HepG2 (cell line): ENCODE data around the gene GPER1. TPM values are rescaled to one million over a fixed set of nuclear protein-coding genes. Genes with fewer than 3 reads are reported as not detected.

Experiments used
- ATAC-seq: fragments of 200-7000 bp; cut with Tn5 transposase; 3 replicates; pipeline ENCODE4 v1.9.1; 2020; ENCODE audit warnings: mild to moderate bottlenecking, moderate library complexity
- BruUV-seq: library from RNA; stranded (reverse); fragments of 400-500 nt; replicated peaks from 2 replicates; lab custom pipeline; 2021; lab: Mats Ljungman, UMichigan
- CTCF ChIA-PET: fragments of 300-600 bp; formaldehyde crosslinking; extraction: SDS; loops from one replicate; lab custom pipeline; 2021; ENCODE audit warnings: low total read pairs, inconsistent platforms, low intra/inter-chr PET ratio; lab: Yijun Ruan, JAX
- POLR2A ChIA-PET: fragments of 350-600 bp; sonication (Branson Sonifier 250); formaldehyde crosslinking; loops from one replicate; lab custom pipeline; 2020; ENCODE audit warnings: antibody characterized with exemption, inconsistent platforms; lab: Yijun Ruan, JAX
- DNase-seq: peaks from one replicate; pipeline ENCODE4 v3.0.0-alpha.2; 2015; ENCODE audit warnings: low spot score
- FAIRE-seq: peaks from 3 replicates; lab custom pipeline; 2011; peaks lifted over from hg19 to GRCh38; lab: Jason Lieb, UNC
- H2AFZ ChIP-seq: one replicate; pipeline ENCODE4 v1.6.1; 2011; ENCODE audit warnings: low read length, inconsistent platforms
- H3K27ac ChIP-seq: fragments of 300-600 bp; 3 replicates; pipeline ENCODE4 v1.8.0; 2011; ENCODE audit warnings: mixed run types, mild to moderate bottlenecking, mixed read lengths, low read length, inconsistent platforms; ENCODE audit not compliant: insufficient read depth; ENCODE audit errors: extremely low read length
- H3K27me3 ChIP-seq, 2 experiments: fragments of 200-600 bp in 1 of 2; 2 replicates in 1 of 2; 3 replicates in 1 of 2; pipeline versions ENCODE4 v1.6.0 to v1.8.0; 2011; ENCODE audit warnings: low read length in 2 of 2, mild to moderate bottlenecking in 2 of 2, moderate library complexity in 2 of 2, inconsistent platforms in 1 of 2; ENCODE audit not compliant: insufficient read depth in 2 of 2, control insufficient read depth in 1 of 2
- H3K36me3 ChIP-seq, 2 experiments: fragments of 200-600 bp in 1 of 2; replicated peaks in 1 of 2; 2 replicates in 1 of 2; 3 replicates in 1 of 2; pipeline versions ENCODE4 v1.5.1 to v1.8.0; 2011; ENCODE audit warnings: low read length in 2 of 2, inconsistent platforms in 1 of 2; ENCODE audit not compliant: insufficient read depth in 2 of 2, control insufficient read depth in 1 of 2
- H3K4me1 ChIP-seq: 2 replicates; pipeline ENCODE4 v1.5.1; 2012; ENCODE audit warnings: low read length, inconsistent platforms; ENCODE audit not compliant: insufficient read depth
- H3K4me2 ChIP-seq: 2 replicates; pipeline ENCODE4 v1.6.0; 2011; ENCODE audit warnings: low read depth, low read length, inconsistent platforms
- H3K4me3 ChIP-seq, 3 experiments: fragments of 200-600 bp in 1 of 3; sonication (generic), shearing (Covaris generic) in 1 of 3; replicated peaks in 1 of 3; 2 replicates each; pipeline ENCODE4 v1.5.1; 2011 to 2016; ENCODE audit warnings: low read length in 3 of 3, inconsistent platforms in 2 of 3, low read depth in 2 of 3, mild to moderate bottlenecking in 2 of 3, control low read depth in 1 of 3, mixed read lengths in 1 of 3; ENCODE audit not compliant: insufficient read depth in 1 of 3
- H3K79me2 ChIP-seq: one replicate; pipeline ENCODE4 v1.6.1; 2011; ENCODE audit warnings: low read length, inconsistent platforms; ENCODE audit not compliant: insufficient read depth
- H3K9ac ChIP-seq: 2 replicates; pipeline ENCODE4 v1.6.0; 2011; ENCODE audit warnings: mild to moderate bottlenecking, low read depth, low read length, inconsistent platforms; ENCODE audit not compliant: insufficient read depth
- H3K9me3 ChIP-seq: 2 replicates; pipeline ENCODE4 v1.5.1; 2012; ENCODE audit warnings: mild to moderate bottlenecking, low read length
- H4K20me1 ChIP-seq: 2 replicates; pipeline ENCODE4 v1.6.0; 2011; ENCODE audit warnings: inconsistent platforms, mild to moderate bottlenecking, low read length, moderate library complexity; ENCODE audit not compliant: insufficient read depth
- EHMT2 ChIP-seq: fragments of 200-600 bp; sonication (generic); IDR thresholded peaks from 2 replicates; pipeline ENCODE4 v1.7.0; 2017; ENCODE audit warnings: antibody characterized with exemption, low read depth, low read length, borderline replicate concordance
- ZNF687 ChIP-seq: sonication (generic); formaldehyde crosslinking; IDR thresholded peaks from 2 replicates; pipeline ENCODE4 v1.5.1; 2020; ENCODE audit warnings: mild to moderate bottlenecking, missing genetic modification reagents, moderate library complexity
- ZNF770 ChIP-seq: sonication (generic); formaldehyde crosslinking; IDR thresholded peaks from 2 replicates; pipeline ENCODE4 v1.5.0; 2020; ENCODE audit warnings: mild to moderate bottlenecking, missing genetic modification reagents
- WGBS: methylation state at CpG from one replicate; pipeline ENCODE4 v1.1.6; 2017; ENCODE audit warnings: low lambda C conversion rate; 5-methylcytosine and 5-hydroxymethylcytosine counted together
- in situ Hi-C: cut with HindIII; loops from 2 replicates; pipeline ENCODE4 v1.10.0; 2017; ENCODE audit warnings: low pct_unique_long_range_greater_than_20kb; ENCODE audit not compliant: extremely low pct_ligation_motif_present
- intact Hi-C: fragments of 100-400 bp; cut with micrococcal nuclease; formaldehyde crosslinking; loops from one replicate; pipeline ENCODE4 v1.10.0; 2022; ENCODE audit not compliant: unreplicated experiment
- polyA plus RNA-seq, 8 experiments: library from polyadenylated mRNA; depleted of rRNA in 3 of 8; stranded (reverse) in 7 of 8; unstranded in 1 of 8; fragments of >200 nt; fragmentation: Illumina TruSeq in 4 of 8; extraction: Trizol in 4 of 8; gene quantifications; 2 replicates each; pipeline versions ENCODE4 v1.2.1 to v1.2.3, GENCODE V29; 2011 to 2016; ENCODE audit warnings: low read depth in 4 of 8, missing spikeins in 1 of 8, mixed read lengths in 1 of 8; ENCODE audit not compliant: insufficient read depth in 1 of 8
- total RNA-seq, 5 experiments: library from RNA; depleted of rRNA; stranded (reverse); fragments of >200 nt; fragmentation: Illumina TruSeq; extraction: Trizol; gene quantifications; 2 replicates each; pipeline ENCODE4 v1.2.3, GENCODE V29; 2016; ENCODE audit warnings: low read depth in 1 of 5

GPER1 gene
- total and polyA plus RNA-seq, 2 of the 13 experiments (the other 11 are each of a cell fraction or from before 2014, with no cell fraction given): 12.7 to 19.7 TPM

- no peak overlapping the region for H3K4me2 ChIP-seq
- intact Hi-C loops: loop anchor here (5.0 kb wide), 1 partner anchor 92 kb away; no protein-coding TSS in a partner anchor
- BruUV-seq: no TSS peak
Observed at GRCh38 chr7:1085266-1085665, 2.6 kb upstream of the GPER1 start.

More at GRCh38 chr7:1085266-1085665, 2.6 kb upstream of the GPER1 start:
- Histone ChIP-seq H3K4me3 (no peak overlapping the region), H3K4me1 (peaks cover 56% of the 10 kb centered on the region), H4K20me1 (no peaks in the 10 kb centered on the region), H3K36me3 (peaks cover 2 to 17% of the 10 kb centered on the region in 2 experiments; a peak in 3 of 5 replicates), H3K27me3 (no peaks in the 10 kb centered on the region), H3K9ac (no peak overlapping the region), H3K9me3 (no peaks in the 10 kb centered on the region), H2AFZ (no peak overlapping the region), H3K79me2 (peaks cover 25% of the 10 kb centered on the region), H3K27ac (no peak overlapping the region)
- CTCF ChIA-PET: no interaction called here
- DNase-seq (no peak), ATAC-seq (no peak), FAIRE-seq (no peak)
- TF ChIP-seq EHMT2 (no peak), ZNF687 (CRISPR knock-in tag) (peak; percentile 7; the same call in 1 of the 2 replicates), ZNF770 (CRISPR knock-in tag) (peak; percentile 34; the same call in 1 of the 2 replicates)
- 90% methylated on average over 8 of the region's 10 CpGs for WGBS
- in situ Hi-C loops: loop anchor here (5.0 kb wide), 1 partner anchor 77 kb away; the partner anchor contains the start of gene ZFAND2A
- POLR2A ChIA-PET: interaction anchor here (1.2 to 3.9 kb wide), 3 partner anchors 20 to 92 kb away, joined by 3 to 24 read pairs (median 8); no protein-coding TSS in a partner anchor
